Measurements from ENCODE around the gene COX19.

DNA sequence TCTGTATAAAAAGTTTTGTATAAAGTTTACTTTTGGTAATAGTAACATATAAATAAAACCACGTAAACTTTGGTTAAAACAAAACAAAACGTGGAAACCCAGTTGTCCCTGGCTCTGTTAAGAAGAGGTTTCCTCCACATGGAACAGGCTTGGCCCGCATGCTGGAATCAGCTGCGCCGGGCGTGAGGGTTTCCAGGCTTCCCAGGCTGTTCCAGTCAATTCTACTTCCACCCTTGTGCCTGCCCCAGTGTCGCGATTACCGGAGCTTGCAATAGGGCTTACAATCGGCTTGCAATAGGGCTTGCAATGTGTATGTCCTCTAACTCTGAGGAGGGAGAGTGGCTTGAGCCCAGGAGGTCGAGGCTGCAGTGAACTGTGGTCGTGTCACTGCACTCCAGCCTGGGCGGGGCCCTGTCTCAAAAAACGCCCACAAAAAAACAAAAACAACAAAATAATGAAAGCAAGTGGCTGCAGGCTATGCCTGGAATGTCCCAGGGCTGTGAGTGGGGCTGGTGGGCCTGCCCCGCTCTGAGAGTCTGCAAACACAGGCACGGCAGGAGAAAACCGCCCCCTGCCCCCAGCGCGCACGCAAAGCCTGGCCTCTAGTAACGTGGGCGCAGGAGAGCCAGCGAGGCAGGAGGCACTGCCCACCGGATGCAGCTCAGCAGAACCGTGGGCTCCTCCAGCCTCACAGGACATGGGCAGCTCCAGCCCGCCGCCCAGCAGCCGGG, 24.0 kb upstream of the COX19 start:
- TF ChIP-seq, protein P1, sequence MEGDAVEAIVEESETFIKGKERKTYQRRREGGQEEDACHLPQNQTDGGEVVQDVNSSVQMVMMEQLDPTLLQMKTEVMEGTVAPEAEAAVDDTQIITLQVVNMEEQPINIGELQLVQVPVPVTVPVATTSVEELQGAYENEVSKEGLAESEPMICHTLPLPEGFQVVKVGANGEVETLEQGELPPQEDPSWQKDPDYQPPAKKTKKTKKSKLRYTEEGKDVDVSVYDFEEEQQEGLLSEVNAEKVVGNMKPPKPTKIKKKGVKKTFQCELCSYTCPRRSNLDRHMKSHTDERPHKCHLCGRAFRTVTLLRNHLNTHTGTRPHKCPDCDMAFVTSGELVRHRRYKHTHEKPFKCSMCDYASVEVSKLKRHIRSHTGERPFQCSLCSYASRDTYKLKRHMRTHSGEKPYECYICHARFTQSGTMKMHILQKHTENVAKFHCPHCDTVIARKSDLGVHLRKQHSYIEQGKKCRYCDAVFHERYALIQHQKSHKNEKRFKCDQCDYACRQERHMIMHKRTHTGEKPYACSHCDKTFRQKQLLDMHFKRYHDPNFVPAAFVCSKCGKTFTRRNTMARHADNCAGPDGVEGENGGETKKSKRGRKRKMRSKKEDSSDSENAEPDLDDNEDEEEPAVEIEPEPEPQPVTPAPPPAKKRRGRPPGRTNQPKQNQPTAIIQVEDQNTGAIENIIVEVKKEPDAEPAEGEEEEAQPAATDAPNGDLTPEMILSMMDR (IDR thresholded peaks at IDR 0.05): no peak
- TF ChIP-seq POLR2A (IDR thresholded peaks at IDR 0.05): no peak

Measured in uterus (tissue), 2 donors.